ENCODE results near the gene C4orf17. TPM values are rescaled to one million over a fixed set of nuclear protein-coding genes. Genes with fewer than 3 reads are reported as not detected.

Gene C4orf17
- total RNA-seq, result not detected in 2 replicates

GRCh38 chr4:99510721-99511120 lies at the start of gene C4orf17:
Gene C4orf17 (plus strand): TSS chr4:99511021. CDS start chr4:99513082, 2,061 bp downstream.

GRCh38 chr4:99563310-99564186 lies 52.7 kb downstream of the C4orf17 start, which contains the start of gene TRMT10A:
Gene TRMT10A (minus strand): TSS chr4:99564039. CDS start chr4:99559338, 4,701 bp downstream.

GRCh38 chr4:99574530-99575324 lies 63.9 kb downstream of the C4orf17 start, which contains the start of gene MTTP:
Gene MTTP (plus strand): TSS chr4:99574824. CDS start chr4:99574910, 86 bp downstream.

Other genes with a start within 250 kb of the C4orf17 start
- gene ADH1A, start 220.0 kb upstream of the C4orf17 start, total RNA-seq, result 0.09 and 0.16 TPM in 2 replicates
- 104 and 567 TPM in 2 replicates for gene ADH1B, start 189.6 kb upstream of the C4orf17 start, total RNA-seq
- 5.4 and 6.1 TPM in 2 replicates for gene ADH1C, start 158.3 kb upstream of the C4orf17 start, total RNA-seq
- gene ADH7, start 75.7 kb upstream of the C4orf17 start, total RNA-seq, result 0.32 TPM in 1 of 2 replicates, not detected in the other
- 3.8 and 5.7 TPM in 2 replicates for gene TRMT10A, start 53.0 kb downstream of the C4orf17 start, total RNA-seq
- under 0.01 TPM in 1 of 2 replicates, not detected in the other for gene MTTP, start 63.8 kb downstream of the C4orf17 start, total RNA-seq
- not detected in 2 replicates for gene C4orf54, start 146.8 kb downstream of the C4orf17 start, total RNA-seq